CD4-positive, alpha-beta memory T cell (primary cell): ENCODE results near the gene INPP4A. TPM values are rescaled to one million over a fixed set of nuclear protein-coding genes. Genes with fewer than 3 reads are reported as not detected.
A peak's percentile ranks its signal among the peaks of the same experiment; 100 is the strongest.

Experiments used
- CTCF ChIA-PET: fragments of 350-600 bp; sonication (Branson Sonifier 250); formaldehyde crosslinking; loops from one replicate; lab custom pipeline; 2021; ENCODE audit warnings: inconsistent platforms; ENCODE audit not compliant: partially characterized antibody; lab: Charles Lee
- POLR2A ChIA-PET: fragments of 350-600 bp; sonication (Branson Sonifier 250); formaldehyde crosslinking; loops from one replicate; lab custom pipeline; 2021; ENCODE audit not compliant: partially characterized antibody; lab: Charles Lee
- DNase-seq, 5 donors: peaks; one replicate each; pipeline versions ENCODE4 v3.0.0 to v3.0.0-alpha.2; 2020 to 2022; ENCODE audit warnings: mixed read lengths in 1 of 5
- H3K27ac ChIP-seq: one replicate; pipeline ENCODE4 v1.7.0; 2013; ENCODE audit warnings: low read depth, low read length
- H3K27me3 ChIP-seq: 2 replicates; pipeline ENCODE4 v1.7.0; 2013; ENCODE audit warnings: mild to moderate bottlenecking, low read length, moderate library complexity; ENCODE audit not compliant: insufficient read depth
- H3K36me3 ChIP-seq: 2 replicates; pipeline ENCODE4 v1.7.0; 2013; ENCODE audit warnings: mild to moderate bottlenecking, low read length, moderate library complexity; ENCODE audit not compliant: insufficient read depth
- H3K4me1 ChIP-seq: 2 replicates; pipeline ENCODE4 v1.7.0; 2013; ENCODE audit warnings: mild to moderate bottlenecking, low read length, moderate library complexity; ENCODE audit not compliant: insufficient read depth
- H3K4me3 ChIP-seq, 2 donors: one replicate each; pipeline ENCODE4 v1.7.0; 2013; ENCODE audit warnings: low read length in 2 of 2, mild to moderate bottlenecking in 1 of 2
- H3K9me3 ChIP-seq, 2 donors: one replicate each; pipeline ENCODE4 v1.7.0; 2013; ENCODE audit warnings: low read length in 2 of 2, control low read depth in 1 of 2; ENCODE audit not compliant: control insufficient read depth in 1 of 2
- H3K27ac Mint-ChIP-seq, 7 donors: one replicate each; pipeline ENCODE4 v1.8.0; 2020 to 2021; ENCODE audit warnings: mixed read lengths in 7 of 7, mild to moderate bottlenecking in 6 of 7, inconsistent platforms in 3 of 7, moderate library complexity in 3 of 7
- H3K27me3 Mint-ChIP-seq, 2 donors: one replicate each; pipeline ENCODE4 v1.8.0; 2020 to 2021; ENCODE audit warnings: mixed read lengths in 2 of 2
- H3K36me3 Mint-ChIP-seq, 2 donors: one replicate each; pipeline ENCODE4 v1.8.0; 2020 to 2021; ENCODE audit warnings: mixed read lengths in 2 of 2, inconsistent platforms in 1 of 2, mild to moderate bottlenecking in 1 of 2
- H3K4me1 Mint-ChIP-seq, 4 donors: one replicate each; pipeline ENCODE4 v1.8.0; 2020 to 2021; ENCODE audit warnings: mixed read lengths in 4 of 4, mild to moderate bottlenecking in 1 of 4
- H3K4me3 Mint-ChIP-seq, 8 donors: one replicate each; pipeline ENCODE4 v1.8.0; 2020 to 2021; ENCODE audit warnings: mixed read lengths in 8 of 8, mild to moderate bottlenecking in 7 of 8, moderate library complexity in 6 of 8, inconsistent platforms in 3 of 8
- H3K9me3 Mint-ChIP-seq, 8 donors: one replicate each; pipeline ENCODE4 v1.8.0; 2020 to 2021; ENCODE audit warnings: mixed read lengths in 8 of 8, mild to moderate bottlenecking in 5 of 8, inconsistent platforms in 3 of 8, moderate library complexity in 1 of 8
- intact Hi-C: fragments of 100-400 bp; cut with micrococcal nuclease; formaldehyde crosslinking; loops from one replicate; pipeline ENCODE4 v1.15.1; 2023
- polyA plus RNA-seq, 2 donors: library from polyadenylated mRNA; unstranded; fragments of 300-500 nt; fragmentation: Illumina TruSeq; gene quantifications; one replicate each; pipeline ENCODE4 v1.2.3, GENCODE V29; 2021
- total RNA-seq, 2 experiments: library from RNA; stranded (reverse); gene quantifications; one replicate each; pipeline ENCODE4 v1.2.3, GENCODE V29; 2021

INPP4A gene
- total and polyA plus RNA-seq, 4 experiments from 2014 or later, result 30.5 to 133 (median 91.9) TPM

DNA sequence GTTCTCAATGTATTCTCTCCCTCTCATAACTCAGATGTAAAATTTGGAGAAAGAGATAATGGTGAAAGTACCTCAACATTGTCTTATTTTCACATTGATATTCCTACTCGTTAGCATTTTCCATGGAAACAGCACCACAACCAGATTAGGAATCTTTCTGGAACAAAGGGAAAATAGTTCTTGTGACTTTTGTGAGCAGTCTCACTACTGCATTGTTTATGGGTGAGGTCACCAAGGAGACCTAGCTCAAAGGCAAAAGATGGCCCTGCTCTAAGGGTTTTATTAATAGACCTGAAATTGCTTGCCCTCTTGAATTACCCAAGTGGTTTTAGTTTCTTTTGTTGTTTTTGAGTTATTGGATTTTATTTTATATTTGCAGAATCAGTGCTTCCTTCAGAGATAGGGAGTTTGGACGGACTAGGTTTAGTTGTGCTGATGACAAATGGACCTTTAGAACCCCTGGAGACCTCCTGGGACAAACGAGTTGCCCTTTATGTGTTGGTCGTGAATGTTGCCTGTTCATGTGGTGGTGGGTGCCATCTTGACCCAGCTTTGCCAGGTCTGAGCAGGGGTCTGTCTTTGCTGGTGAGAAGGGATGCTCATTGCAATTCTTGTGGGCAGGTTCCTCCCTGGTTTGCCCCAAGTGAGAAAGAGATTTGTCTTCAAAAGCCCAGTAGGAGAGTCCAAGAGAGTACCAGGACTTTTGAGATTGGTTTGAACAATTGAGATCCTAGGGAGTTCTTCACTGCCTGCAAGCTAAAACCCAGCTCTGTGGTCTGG is 58.1 kb downstream of the INPP4A start:
- Histone ChIP-seq H3K9me3 (no peaks in the 10 kb centered on the region), H3K4me3 (no peak overlapping the region), H3K36me3 (peaks cover 19% of the 10 kb centered on the region), H3K27me3 (no peaks in the 10 kb centered on the region), H3K4me1 (peaks cover 90% of the 10 kb centered on the region), H3K27ac (no peak overlapping the region)
- intact Hi-C loops, result loop anchor here (2.0 kb wide), 1 partner anchor 14 kb away; no protein-coding TSS in a partner anchor
- peak overlapping the region; percentile 47 to 93 (median 74) for H3K27ac Mint-ChIP-seq
- POLR2A ChIA-PET, result interaction anchor here (1.0 to 1.8 kb wide), 3 partner anchors 21 to 56 kb away, joined by 3 to 4 read pairs (median 4); no protein-coding TSS in a partner anchor
- no peak for DNase-seq
- no peaks in the 10 kb centered on the region for H3K27me3 Mint-ChIP-seq
- H3K4me1 Mint-ChIP-seq, result peaks cover 74 to 93% (median 85%) of the 10 kb centered on the region in 4 donors
- CTCF ChIA-PET, result interaction anchor here (0.7 to 2.6 kb wide), 6 partner anchors 13 to 89 kb away, joined by 3 to 10 read pairs (median 3); no protein-coding TSS in a partner anchor
- peaks cover 0 to 4% (median 0%) of the 10 kb centered on the region in 8 donors for H3K9me3 Mint-ChIP-seq
- H3K36me3 Mint-ChIP-seq, result peaks cover 33 to 56% of the 10 kb centered on the region in 2 donors
- peak overlapping the region in 1 of 8 donors; percentile 29 for H3K4me3 Mint-ChIP-seq

DNA sequence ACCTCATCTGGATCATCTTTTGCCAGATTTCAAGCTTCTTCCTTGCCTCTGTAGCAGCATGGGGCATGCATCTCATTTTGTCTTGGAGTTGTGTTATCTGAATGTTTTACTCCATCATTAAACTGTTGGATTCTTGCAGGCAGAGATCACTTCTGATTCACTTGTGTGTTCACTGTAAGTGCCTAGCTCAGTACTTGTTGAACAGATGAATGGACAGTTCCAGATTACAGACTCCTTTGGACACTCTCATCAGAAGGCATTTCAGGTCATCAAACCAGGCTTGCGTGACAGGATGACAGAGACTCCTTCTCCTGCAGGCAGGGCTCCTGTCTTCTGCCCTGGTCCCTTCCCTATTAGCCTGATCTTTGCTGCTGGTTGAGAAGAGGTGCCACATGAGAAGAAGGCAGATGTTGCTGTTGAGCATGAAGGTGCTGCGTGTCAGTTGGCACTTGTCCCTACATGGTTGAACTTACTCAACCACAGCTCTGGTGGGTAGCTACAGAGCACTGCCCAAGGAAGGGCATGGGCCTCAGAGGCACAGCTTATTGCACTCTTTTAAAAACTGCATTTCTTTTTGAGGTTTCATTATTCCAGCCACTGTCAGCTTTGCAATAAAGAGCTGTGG is 58.9 kb downstream of the INPP4A start:
- ChIA-PET CTCF (interaction anchor here (0.7 to 3.3 kb wide), 7 partner anchors 11 to 90 kb away, joined by 3 to 17 read pairs (median 3); no protein-coding TSS in a partner anchor), POLR2A (interaction anchor here (1.8 to 2.4 kb wide), 2 partner anchors 22 to 39 kb away, joined by 4 to 9 read pairs; no protein-coding TSS in a partner anchor)
- H3K27ac Mint-ChIP-seq, result peak overlapping the region; percentile 48 to 93 (median 80)
- no peak for DNase-seq
- H3K4me1 ChIP-seq, result peaks cover 95% of the 10 kb centered on the region
- no peaks in the 10 kb centered on the region for H3K27me3 ChIP-seq
- no peaks in the 10 kb centered on the region for H3K9me3 ChIP-seq
- H3K4me1 Mint-ChIP-seq, result peaks cover 74 to 93% (median 83%) of the 10 kb centered on the region in 4 donors
- peaks cover 19% of the 10 kb centered on the region for H3K36me3 ChIP-seq
- no peaks in the 10 kb centered on the region for H3K27me3 Mint-ChIP-seq
- H3K4me3 ChIP-seq, result no peak overlapping the region
- intact Hi-C loops, result loop anchor here (2.0 kb wide), 1 partner anchor 13 kb away; no protein-coding TSS in a partner anchor
- peak overlapping the region in 3 of 8 donors; percentile 0 to 73 (median 59) for H3K4me3 Mint-ChIP-seq
- no peak overlapping the region for H3K27ac ChIP-seq
- no peaks in the 10 kb centered on the region for H3K9me3 Mint-ChIP-seq
- H3K36me3 Mint-ChIP-seq, result peaks cover 28 to 55% of the 10 kb centered on the region in 2 donors

DNA sequence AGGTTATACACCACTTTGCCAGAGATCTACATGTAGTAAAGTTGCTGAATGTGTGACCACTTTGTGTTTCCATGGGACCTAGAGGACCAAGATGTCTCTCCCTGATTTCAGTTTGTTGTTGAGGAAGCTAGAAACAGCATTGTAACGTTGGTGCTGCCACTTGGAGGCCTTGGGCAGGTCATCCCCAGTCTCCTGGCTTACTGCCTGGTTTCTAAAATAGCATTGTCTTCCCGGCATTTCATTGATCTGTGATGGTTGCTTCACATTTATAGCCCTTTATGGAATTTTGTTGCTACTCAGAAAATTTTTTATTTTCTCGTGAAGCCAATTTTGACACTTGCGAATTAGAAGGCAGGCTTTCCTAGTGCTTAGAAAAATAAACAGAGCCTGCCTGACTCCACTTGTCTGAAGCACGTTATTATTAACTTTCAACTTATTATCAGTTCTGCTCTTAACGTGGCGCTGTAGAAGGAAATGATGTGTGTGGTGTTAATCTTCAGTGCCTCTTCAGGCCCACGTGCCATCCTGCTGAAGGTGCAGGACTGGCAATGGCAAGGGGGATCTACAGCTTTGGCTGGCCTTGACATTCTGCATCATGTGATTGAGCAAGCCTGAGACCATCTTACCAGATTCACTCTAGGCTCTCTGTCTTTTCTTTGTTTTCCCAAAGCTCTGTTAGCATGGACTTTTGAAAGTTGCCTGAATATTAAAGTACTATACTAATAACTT is 59.9 kb downstream of the INPP4A start:
- peaks cover 96% of the 10 kb centered on the region for H3K4me1 ChIP-seq
- H3K36me3 Mint-ChIP-seq, result peaks cover 21 to 53% of the 10 kb centered on the region in 2 donors
- H3K27ac ChIP-seq, result peak overlapping the region; percentile 24
- intact Hi-C loops, result no loop called here
- peaks cover 73 to 96% (median 85%) of the 10 kb centered on the region in 4 donors for H3K4me1 Mint-ChIP-seq
- CTCF ChIA-PET, result interaction anchor here (1.0 to 3.3 kb wide), 12 partner anchors 8 to 92 kb away, joined by 3 to 17 read pairs (median 3); no protein-coding TSS in a partner anchor
- peaks cover 19% of the 10 kb centered on the region for H3K36me3 ChIP-seq
- peak overlapping the region in 5 of 8 donors; percentile 29 to 73 (median 47) for H3K4me3 Mint-ChIP-seq
- no peak for DNase-seq
- POLR2A ChIA-PET, result interaction anchor here (1.8 to 2.4 kb wide), 2 partner anchors 40 to 58 kb away, joined by 8 to 9 read pairs; no protein-coding TSS in a partner anchor
- H3K4me3 ChIP-seq, result no peak overlapping the region
- no peaks in the 10 kb centered on the region for H3K27me3 Mint-ChIP-seq
- no peaks in the 10 kb centered on the region for H3K9me3 Mint-ChIP-seq
- H3K9me3 ChIP-seq, result no peaks in the 10 kb centered on the region
- H3K27me3 ChIP-seq, result no peaks in the 10 kb centered on the region
- H3K27ac Mint-ChIP-seq, result peak overlapping the region; percentile 74 to 87 (median 81)

DNA sequence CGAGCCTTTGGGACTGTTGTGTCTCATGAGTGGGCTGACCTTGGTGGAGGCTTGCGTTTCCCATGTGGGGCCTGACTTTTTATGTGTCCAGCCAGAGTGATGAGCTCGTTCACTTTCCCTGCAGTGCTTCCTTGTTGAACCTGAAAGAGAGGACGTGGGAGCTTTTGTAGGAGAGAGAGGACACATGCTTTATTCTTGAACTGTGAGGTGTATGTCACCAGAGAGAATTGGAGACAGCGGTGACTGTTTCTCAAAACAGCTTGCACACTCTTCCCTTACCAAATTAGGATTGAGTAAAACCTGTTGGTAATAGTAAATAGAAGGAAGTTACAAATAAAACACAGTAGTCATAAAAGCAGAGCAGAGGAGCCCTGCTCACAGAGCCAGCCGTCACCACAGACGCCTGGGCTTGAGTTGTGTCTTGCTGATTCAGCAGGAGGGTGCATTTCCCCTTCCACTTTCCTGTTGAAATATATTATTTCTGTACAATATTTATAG is 60.7 kb downstream of the INPP4A start:
- no peaks in the 10 kb centered on the region for H3K27me3 Mint-ChIP-seq
- H3K9me3 Mint-ChIP-seq, result no peaks in the 10 kb centered on the region
- DNase-seq, result peak in 2 of 5 donors; percentile 24 to 31
- H3K27ac Mint-ChIP-seq, result peak overlapping the region; percentile 65 to 85 (median 79)
- Histone ChIP-seq H3K27ac (peak overlapping the region; percentile 24), H3K4me1 (peaks cover 93% of the 10 kb centered on the region), H3K4me3 (no peak overlapping the region), H3K9me3 (no peaks in the 10 kb centered on the region), H3K36me3 (peaks cover 12% of the 10 kb centered on the region), H3K27me3 (no peaks in the 10 kb centered on the region)
- H3K36me3 Mint-ChIP-seq, result peaks cover 13 to 48% of the 10 kb centered on the region in 2 donors
- ChIA-PET POLR2A (interaction anchor here (0.7 to 2.4 kb wide), 3 partner anchors 41 to 92 kb away, joined by 3 to 9 read pairs (median 8); no protein-coding TSS in a partner anchor), CTCF (interaction anchor here (0.9 to 3.3 kb wide), 9 partner anchors 9 to 93 kb away, joined by 3 to 17 read pairs (median 4); no protein-coding TSS in a partner anchor)
- peaks cover 73 to 95% (median 85%) of the 10 kb centered on the region in 4 donors for H3K4me1 Mint-ChIP-seq
- peak overlapping the region in 7 of 8 donors; percentile 8 to 73 (median 42) for H3K4me3 Mint-ChIP-seq
- intact Hi-C loops, result no loop called here

DNA sequence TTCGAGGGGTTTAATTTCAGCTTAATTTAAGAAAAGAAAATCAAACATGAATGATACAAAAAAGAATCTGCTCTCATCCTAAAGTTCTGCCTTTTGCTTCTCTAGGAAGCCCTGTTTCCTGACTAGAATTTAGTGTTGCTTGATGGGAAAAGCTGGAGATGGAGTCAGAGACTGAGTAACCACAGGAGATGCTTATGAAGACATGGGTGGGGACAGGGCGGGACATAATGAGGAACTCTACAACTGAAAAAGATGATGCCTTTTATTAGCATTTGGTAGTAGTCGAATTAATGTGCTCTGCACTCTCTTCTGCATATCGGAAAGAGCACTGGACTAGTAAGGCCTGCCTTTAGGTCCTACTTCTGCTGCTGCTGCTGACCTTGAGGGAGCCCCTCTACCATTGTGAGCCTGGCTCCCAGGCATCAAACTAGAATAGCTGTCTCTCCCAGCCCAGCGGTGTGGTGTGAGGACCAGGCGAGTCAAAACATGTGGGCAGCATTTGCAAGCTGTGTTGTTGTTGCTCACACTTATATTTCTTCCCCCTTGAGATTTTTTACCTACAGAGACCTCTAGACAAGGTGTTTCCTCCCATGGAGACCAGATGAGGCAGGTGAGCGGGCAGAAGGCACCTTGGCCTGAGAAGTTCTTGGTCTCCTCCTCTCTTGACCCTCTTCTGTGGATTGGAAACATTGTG is 61.5 kb downstream of the INPP4A start:
- POLR2A ChIA-PET, result interaction anchor here (0.7 to 2.4 kb wide), 4 partner anchors 41 to 93 kb away, joined by 3 to 9 read pairs (median 6); partner anchors contain the start of gene INPP4A
- H3K27ac Mint-ChIP-seq, result peak overlapping the region in 6 of 7 donors; percentile 18 to 79 (median 74)

More for the DNA sequence above, 61.5 kb downstream of the INPP4A start:
- Mint-ChIP-seq H3K4me1 (peaks cover 71 to 98% (median 84%) of the 10 kb centered on the region in 4 donors), H3K36me3 (peaks cover 12 to 48% of the 10 kb centered on the region in 2 donors), H3K27me3 (no peaks in the 10 kb centered on the region), H3K4me3 (peak overlapping the region in 3 of 8 donors; percentile 29 to 73 (median 38)), H3K9me3 (no peaks in the 10 kb centered on the region)
- no peak overlapping the region for H3K27ac ChIP-seq
- peaks cover 94% of the 10 kb centered on the region for H3K4me1 ChIP-seq
- CTCF ChIA-PET, result interaction anchor here (0.9 to 3.3 kb wide), 5 partner anchors 9 to 21 kb away, joined by 3 to 17 read pairs (median 4); no protein-coding TSS in a partner anchor
- DNase-seq, result no peak
- no peaks in the 10 kb centered on the region for H3K27me3 ChIP-seq
- intact Hi-C loops, result no loop called here
- no peaks in the 10 kb centered on the region for H3K9me3 ChIP-seq
- peaks cover 11% of the 10 kb centered on the region for H3K36me3 ChIP-seq
- H3K4me3 ChIP-seq, result no peak overlapping the region
